Testis (tissue), 3 donors: Measurements from ENCODE around the gene WSB2. TPM values are rescaled to one million over a fixed set of nuclear protein-coding genes. Genes with fewer than 3 reads are reported as not detected.
A peak's percentile ranks its signal among the peaks of the same experiment; 100 is the strongest.

Experiments
- DNase-seq: peaks from one replicate; pipeline ENCODE4 v3.0.0-alpha.2; 2019
- H3K27ac ChIP-seq, 2 donors: fragments of 200-600 bp; sonication (generic); one replicate each; pipeline ENCODE4 v1.5.1; 2019
- H3K27me3 ChIP-seq: fragments of 200-600 bp; sonication (generic); one replicate; pipeline ENCODE4 v1.5.1; 2019
- H3K36me3 ChIP-seq: fragments of 200-600 bp; sonication (generic); one replicate; pipeline ENCODE4 v1.5.1; 2017; ENCODE audit warnings: low read depth; ENCODE audit errors: missing control alignments
- H3K4me1 ChIP-seq: fragments of 200-600 bp; sonication (generic); one replicate; pipeline ENCODE4 v1.5.1; 2019
- H3K4me3 ChIP-seq, 2 donors: fragments of 200-600 bp; sonication (generic); one replicate each; pipeline ENCODE4 v1.5.1; 2017 to 2019
- H3K9me3 ChIP-seq: fragments of 200-600 bp; sonication (generic); one replicate; pipeline ENCODE4 v1.5.1; 2017
- CTCF ChIP-seq, 3 experiments: fragments of 450-650 bp in 2 of 3; fragments of 200-600 bp in 1 of 3; sonication (generic) in 1 of 3; IDR thresholded peaks; one replicate each; pipeline ENCODE4 v1.5.1; 2016 to 2019; ENCODE audit warnings: antibody characterized with exemption in 3 of 3, mild to moderate bottlenecking in 2 of 3, moderate library complexity in 1 of 3
- POLR2A ChIP-seq: fragments of 450-650 bp; IDR thresholded peaks from one replicate; pipeline ENCODE4 v1.6.1; 2017; ENCODE audit warnings: antibody characterized with exemption, mild to moderate bottlenecking, moderate library complexity
- WGBS, 2 donors: methylation state at CpG; one replicate each; pipeline ENCODE4 v1.1.5; 2018; 5-methylcytosine and 5-hydroxymethylcytosine counted together
- intact Hi-C: fragments of 100-400 bp; cut with DNase I; formaldehyde crosslinking; loops from one replicate; pipeline ENCODE4 v1.15.1; 2023; ENCODE audit warnings: low total_unique reads
- polyA plus RNA-seq: library from polyadenylated mRNA; stranded (reverse); fragments of 350-450 nt; fragmentation: Illumina TruSeq; extraction: RNeasy Lipid Tissue Mini Kit (QIAGEN cat#74804); gene quantifications from one replicate; pipeline ENCODE4 v1.2.3, GENCODE V29; 2014; ENCODE audit warnings: low read depth, low replicate concordance; ENCODE audit not compliant: insufficient read depth
- total RNA-seq, 2 donors: library from RNA; depleted of rRNA; stranded (reverse); fragments of >200 nt; gene quantifications; one replicate each; pipeline ENCODE4 v1.2.3, GENCODE V29; 2016

Gene WSB2
- total and polyA plus RNA-seq, 3 donors from 2014 or later: 54.5 to 81.6 (median 59.4) TPM

- TF ChIP-seq POLR2A (no peak), CTCF (IDR thresholded peaks at IDR 0.05) (no peak)
- 87 to 90% methylated on average over 11 of the region's 11 CpGs for WGBS, 2 donors
- no peaks in the 10 kb centered on the region for H3K4me1 ChIP-seq
- no peaks in the 10 kb centered on the region for H3K27me3 ChIP-seq
- intact Hi-C loops: no loop called here
- H3K4me3 ChIP-seq: no peak overlapping the region
- no peak for DNase-seq
- no peaks in the 10 kb centered on the region for H3K36me3 ChIP-seq
- no peaks in the 10 kb centered on the region for H3K9me3 ChIP-seq
- H3K27ac ChIP-seq: no peak overlapping the region
Observed at GRCh38 chr12:118036672-118037411, 24.1 kb downstream of the WSB2 start.

- Histone ChIP-seq H3K36me3 (no peaks in the 10 kb centered on the region), H3K4me3 (no peak overlapping the region), H3K9me3 (no peaks in the 10 kb centered on the region), H3K4me1 (no peaks in the 10 kb centered on the region), H3K27me3 (no peaks in the 10 kb centered on the region), H3K27ac (no peak overlapping the region)
- TF ChIP-seq POLR2A (no peak), CTCF (IDR thresholded peaks at IDR 0.05) (peak in 1 of 3 experiments; percentile 6)
- intact Hi-C loops: no loop called here
- no peak for DNase-seq
- WGBS, 2 donors: 84% methylated on average over 9 of the region's 9 CpGs
Observed at GRCh38 chr12:118035190-118036041, 25.6 kb downstream of the WSB2 start.

GRCh38 chr12:118034429-118035189 lies 26.4 kb downstream of the WSB2 start:
- H3K36me3 ChIP-seq: no peaks in the 10 kb centered on the region
- H3K4me1 ChIP-seq: no peaks in the 10 kb centered on the region
- H3K27ac ChIP-seq: no peak overlapping the region
- intact Hi-C loops: no loop called here
- WGBS, 2 donors: 88 to 92% methylated on average over 5 of the region's 5 CpGs
- H3K27me3 ChIP-seq: no peaks in the 10 kb centered on the region
- no peak overlapping the region for H3K4me3 ChIP-seq
- TF ChIP-seq CTCF (IDR thresholded peaks at IDR 0.05) (peak in 1 of 3 experiments; percentile 9), POLR2A (no peak)
- peak; percentile 36 for DNase-seq
- H3K9me3 ChIP-seq: no peaks in the 10 kb centered on the region

GRCh38 chr12:118033902-118034301 lies 27.1 kb downstream of the WSB2 start:
- Histone ChIP-seq H3K27ac (no peak overlapping the region), H3K27me3 (no peaks in the 10 kb centered on the region), H3K4me1 (no peaks in the 10 kb centered on the region), H3K4me3 (no peak overlapping the region), H3K9me3 (no peaks in the 10 kb centered on the region), H3K36me3 (no peaks in the 10 kb centered on the region)
- TF ChIP-seq POLR2A (no peak), CTCF (IDR thresholded peaks at IDR 0.05) (no peak)
- DNase-seq: no peak
- 70 to 71% methylated on average over 5 of the region's 5 CpGs for WGBS, 2 donors
- intact Hi-C loops: no loop called here
